ENCODE measurements around the gene SBNO2. TPM values are rescaled to one million over a fixed set of nuclear protein-coding genes. Genes with fewer than 3 reads are reported as not detected.

Gene SBNO2
- total RNA-seq, 3 donors from 2014 or later, result 58.0 to 86.6 (median 74.6) TPM

GRCh38 chr19:1097810-1098176, 76.3 kb downstream of the SBNO2 start:
- peaks cover 37% of the 10 kb centered on the region for H3K4me1 ChIP-seq (ENCODE audit: low read depth)
- no peaks in the 10 kb centered on the region for H3K36me3 ChIP-seq (ENCODE audit: low read depth)
- no peak for TF ChIP-seq CTCF (IDR thresholded peaks at IDR 0.05)
- no peaks in the 10 kb centered on the region for H3K9me3 ChIP-seq
- DNase-seq (no peak), ATAC-seq (no peak)
- intact Hi-C loops (cut with DNase I, micrococcal nuclease), result no loop called here
- H3K4me3 ChIP-seq, result no peak overlapping the region

- TF ChIP-seq CTCF (IDR thresholded peaks at IDR 0.05), result no peak
- no peaks in the 10 kb centered on the region for H3K9me3 ChIP-seq
- H3K4me3 ChIP-seq, result peak within 1 kb of the TSS; percentile 91
- H3K36me3 ChIP-seq (ENCODE audit: low read depth), result no peaks in the 10 kb centered on the region
- ATAC-seq (peak; percentile 96), DNase-seq (peak; percentile 98 to 99 (median 99))
- intact Hi-C loops (cut with DNase I, micrococcal nuclease), result no loop called here
- peaks cover 31% of the 10 kb centered on the region for H3K4me1 ChIP-seq (ENCODE audit: low read depth)
Observed at GRCh38 chr19:1094978-1095701, 78.9 kb downstream of the SBNO2 start, which contains the start of gene POLR2E. POLR2E (minus strand) TSS chr19:1095375; CDS start chr19:1095315, 60 bp downstream.

GRCh38 chr19:1094655-1094977, 79.5 kb downstream of the SBNO2 start:
- peaks cover 31% of the 10 kb centered on the region for H3K4me1 ChIP-seq (ENCODE audit: low read depth)
- no peaks in the 10 kb centered on the region for H3K36me3 ChIP-seq (ENCODE audit: low read depth)
- intact Hi-C loops (cut with DNase I, micrococcal nuclease), result no loop called here
- DNase-seq (no peak), ATAC-seq (no peak)
- no peak for TF ChIP-seq CTCF (IDR thresholded peaks at IDR 0.05)
- no peaks in the 10 kb centered on the region for H3K9me3 ChIP-seq
- peak overlapping the region; percentile 91 for H3K4me3 ChIP-seq

- Histone ChIP-seq H3K4me1 (ENCODE audit: low read depth) (peaks cover 29% of the 10 kb centered on the region), H3K9me3 (no peaks in the 10 kb centered on the region), H3K4me3 (no peak overlapping the region), H3K36me3 (ENCODE audit: low read depth) (no peaks in the 10 kb centered on the region)
- peak in 1 of 3 donors; percentile 44 for DNase-seq
- TF ChIP-seq CTCF (IDR thresholded peaks at IDR 0.05), result no peak
- intact Hi-C loops (cut with DNase I, micrococcal nuclease), result no loop called here
- no peak for ATAC-seq
Observed at GRCh38 chr19:1093811-1094553, 80.1 kb downstream of the SBNO2 start.

GRCh38 chr19:1093330-1093729, 80.7 kb downstream of the SBNO2 start:
- Histone ChIP-seq H3K36me3 (ENCODE audit: low read depth) (no peaks in the 10 kb centered on the region), H3K4me1 (ENCODE audit: low read depth) (peaks cover 24% of the 10 kb centered on the region), H3K4me3 (no peak overlapping the region), H3K9me3 (no peaks in the 10 kb centered on the region)
- intact Hi-C loops (cut with DNase I, micrococcal nuclease), result no loop called here
- no peak for ATAC-seq
- no peak for DNase-seq
- TF ChIP-seq CTCF (IDR thresholded peaks at IDR 0.05), result no peak

Measured in mucosa of descending colon (tissue), 3 donors.